ENCODE results near the gene CMSS1. TPM values are rescaled to one million over a fixed set of nuclear protein-coding genes. Genes with fewer than 3 reads are reported as not detected.

Gene CMSS1
- total RNA-seq, 1 donor from 2014 or later, result 34.8 TPM

GRCh38 chr3:99907959-99908544 is 90.4 kb downstream of the CMSS1 start:
- Histone ChIP-seq H3K27ac (replicated peaks) (no peak overlapping the region), H3K9me3 (replicated peaks) (no peaks in the 10 kb centered on the region), H3K4me3 (no peak overlapping the region), H3K36me3 (no peaks in the 10 kb centered on the region), H3K4me1 (peaks cover 9% of the 10 kb centered on the region), H3K27me3 (ENCODE audit: low read depth) (no peaks in the 10 kb centered on the region)
- intact Hi-C loops (cut with micrococcal nuclease), result no loop called here
- TF ChIP-seq, protein P1, sequence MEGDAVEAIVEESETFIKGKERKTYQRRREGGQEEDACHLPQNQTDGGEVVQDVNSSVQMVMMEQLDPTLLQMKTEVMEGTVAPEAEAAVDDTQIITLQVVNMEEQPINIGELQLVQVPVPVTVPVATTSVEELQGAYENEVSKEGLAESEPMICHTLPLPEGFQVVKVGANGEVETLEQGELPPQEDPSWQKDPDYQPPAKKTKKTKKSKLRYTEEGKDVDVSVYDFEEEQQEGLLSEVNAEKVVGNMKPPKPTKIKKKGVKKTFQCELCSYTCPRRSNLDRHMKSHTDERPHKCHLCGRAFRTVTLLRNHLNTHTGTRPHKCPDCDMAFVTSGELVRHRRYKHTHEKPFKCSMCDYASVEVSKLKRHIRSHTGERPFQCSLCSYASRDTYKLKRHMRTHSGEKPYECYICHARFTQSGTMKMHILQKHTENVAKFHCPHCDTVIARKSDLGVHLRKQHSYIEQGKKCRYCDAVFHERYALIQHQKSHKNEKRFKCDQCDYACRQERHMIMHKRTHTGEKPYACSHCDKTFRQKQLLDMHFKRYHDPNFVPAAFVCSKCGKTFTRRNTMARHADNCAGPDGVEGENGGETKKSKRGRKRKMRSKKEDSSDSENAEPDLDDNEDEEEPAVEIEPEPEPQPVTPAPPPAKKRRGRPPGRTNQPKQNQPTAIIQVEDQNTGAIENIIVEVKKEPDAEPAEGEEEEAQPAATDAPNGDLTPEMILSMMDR (IDR thresholded peaks at IDR 0.05; ENCODE audit: borderline replicate concordance), result no peak
- no peak for DNase-seq

GRCh38 chr3:99909714-99910495 is 92.2 kb downstream of the CMSS1 start:
- TF ChIP-seq, protein P1 (IDR thresholded peaks at IDR 0.05; ENCODE audit: borderline replicate concordance), result no peak
- Histone ChIP-seq H3K27me3 (ENCODE audit: low read depth) (no peaks in the 10 kb centered on the region), H3K27ac (replicated peaks) (no peak overlapping the region), H3K36me3 (no peaks in the 10 kb centered on the region), H3K4me1 (peaks cover 5% of the 10 kb centered on the region), H3K9me3 (replicated peaks) (no peaks in the 10 kb centered on the region), H3K4me3 (no peak overlapping the region)
- DNase-seq, result no peak
- intact Hi-C loops (cut with micrococcal nuclease), result no loop called here

DNA sequence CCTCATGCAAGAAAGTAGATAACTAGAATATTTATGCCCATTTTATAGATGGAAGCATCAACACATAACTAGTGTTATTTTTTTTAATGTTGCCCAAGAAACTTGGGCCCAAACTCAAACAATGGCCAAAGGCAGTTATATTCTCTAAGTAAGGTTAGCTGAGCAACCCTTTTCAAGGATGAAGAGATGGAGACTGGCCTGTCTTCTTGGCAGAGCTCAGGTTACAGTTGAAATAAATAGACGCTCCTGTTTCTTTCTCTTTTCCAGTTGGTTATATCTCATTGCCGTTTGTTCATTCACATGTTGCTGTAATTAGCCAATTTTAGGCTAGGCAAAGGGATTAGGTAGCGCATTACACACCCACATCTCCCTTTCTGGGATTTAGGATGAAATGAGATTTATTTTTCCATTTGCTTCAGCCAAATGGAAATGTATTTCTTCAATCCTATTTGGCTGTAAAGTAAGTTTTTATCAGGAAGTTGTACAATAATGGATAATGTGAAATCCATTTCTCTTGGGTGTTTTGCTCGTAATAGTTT is 93.2 kb downstream of the CMSS1 start:
- intact Hi-C loops (cut with micrococcal nuclease), result no loop called here
- TF ChIP-seq, protein P1 (IDR thresholded peaks at IDR 0.05; ENCODE audit: borderline replicate concordance), result no peak

DNA sequence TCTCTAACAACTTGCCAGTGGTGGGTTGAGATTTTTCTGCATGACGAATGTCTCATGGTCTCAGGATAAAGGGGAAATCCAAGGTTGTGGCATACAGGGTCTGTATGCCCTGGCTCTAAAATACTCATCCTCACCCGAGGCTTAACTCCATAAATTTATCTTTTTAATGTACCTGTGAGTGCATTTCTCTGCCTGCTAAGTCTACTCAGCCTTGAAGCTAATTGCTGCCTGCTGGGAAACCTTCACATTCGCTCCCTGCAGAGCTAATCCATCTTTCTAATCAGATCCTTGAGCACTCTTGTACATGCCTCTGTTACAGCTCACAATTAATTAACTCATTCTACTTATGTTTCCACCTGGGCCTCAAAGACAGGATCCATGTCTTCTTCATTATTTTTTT is 93.8 kb downstream of the CMSS1 start:
- no peak for DNase-seq
- Histone ChIP-seq H3K27me3 (ENCODE audit: low read depth) (no peaks in the 10 kb centered on the region), H3K36me3 (no peaks in the 10 kb centered on the region), H3K4me1 (peaks cover 5% of the 10 kb centered on the region), H3K27ac (replicated peaks) (no peak overlapping the region), H3K9me3 (replicated peaks) (no peaks in the 10 kb centered on the region), H3K4me3 (no peak overlapping the region)
- TF ChIP-seq, protein P1 (IDR thresholded peaks at IDR 0.05; ENCODE audit: borderline replicate concordance), result no peak
- intact Hi-C loops (cut with micrococcal nuclease), result no loop called here

More for the DNA sequence above, 93.2 kb downstream of the CMSS1 start:
- Histone ChIP-seq H3K9me3 (replicated peaks) (no peaks in the 10 kb centered on the region), H3K4me3 (no peak overlapping the region), H3K27ac (replicated peaks) (no peak overlapping the region), H3K36me3 (no peaks in the 10 kb centered on the region), H3K4me1 (peaks cover 5% of the 10 kb centered on the region), H3K27me3 (ENCODE audit: low read depth) (no peaks in the 10 kb centered on the region)
- no peak for DNase-seq

- Histone ChIP-seq H3K27ac (replicated peaks) (no peak overlapping the region), H3K4me1 (peaks cover 30% of the 10 kb centered on the region), H3K9me3 (replicated peaks) (no peaks in the 10 kb centered on the region), H3K27me3 (ENCODE audit: low read depth) (no peaks in the 10 kb centered on the region), H3K4me3 (no peak overlapping the region), H3K36me3 (no peaks in the 10 kb centered on the region)
- TF ChIP-seq, protein P1 (IDR thresholded peaks at IDR 0.05; ENCODE audit: borderline replicate concordance), result no peak
- intact Hi-C loops (cut with micrococcal nuclease), result no loop called here
- no peak for DNase-seq
Observed at GRCh38 chr3:99915906-99916432, 98.3 kb downstream of the CMSS1 start.

All from left ventricle myocardium inferior (tissue), 1 donor.